ENCODE results near the gene MTHFR. TPM values are rescaled to one million over a fixed set of nuclear protein-coding genes. Genes with fewer than 3 reads are reported as not detected.
A peak's percentile ranks its signal among the peaks of the same experiment; 100 is the strongest.

Gene MTHFR
- total RNA-seq, 1 donor = 40.9 TPM

DNA sequence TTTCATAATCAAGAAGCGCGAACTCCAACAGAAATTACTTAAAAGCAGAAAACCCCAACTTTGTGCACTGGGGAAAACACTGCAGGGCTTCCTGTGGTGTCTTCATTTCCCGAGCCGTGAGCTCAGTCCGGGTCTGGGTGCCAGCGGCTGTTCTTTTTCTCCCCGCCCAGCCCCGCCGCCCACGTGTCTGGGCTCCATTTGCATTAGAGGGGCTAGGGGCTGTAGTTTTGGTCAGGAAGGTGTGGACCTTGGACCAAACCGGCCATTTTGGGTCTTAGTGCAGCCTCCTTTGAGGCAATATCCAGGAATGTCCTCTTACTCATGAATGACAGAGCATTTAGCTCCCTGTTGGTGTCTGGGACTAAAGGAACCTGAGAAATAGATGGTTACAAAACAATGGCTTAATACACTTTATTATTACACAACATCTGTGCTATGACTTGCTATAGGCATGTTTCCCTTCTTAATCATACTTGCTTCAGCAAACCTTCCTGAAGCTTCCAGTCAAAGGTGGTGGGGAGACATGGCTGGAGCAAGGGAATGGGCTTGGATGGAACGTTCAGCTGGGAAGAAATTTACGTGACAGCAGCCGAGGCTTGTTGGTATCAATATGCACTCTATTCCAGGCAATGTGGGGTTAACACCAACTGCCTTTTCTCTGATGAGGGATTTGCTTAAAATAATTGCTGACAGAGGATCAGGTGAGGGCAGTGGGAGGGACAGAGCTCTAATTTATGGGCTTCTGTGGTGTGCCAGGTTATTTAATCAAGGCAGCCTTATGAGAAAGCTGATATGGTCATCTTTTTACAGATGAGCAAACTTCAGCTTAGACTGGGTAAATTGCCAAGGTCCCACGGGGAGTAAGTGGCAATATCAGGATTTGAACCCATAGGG, 68.8 kb downstream of the MTHFR start:
- peak in 2 of 3 donors; percentile 57 to 74 for DNase-seq (ENCODE audit: low read depth in 2 of 3, low spot score in 2 of 3)

DNA sequence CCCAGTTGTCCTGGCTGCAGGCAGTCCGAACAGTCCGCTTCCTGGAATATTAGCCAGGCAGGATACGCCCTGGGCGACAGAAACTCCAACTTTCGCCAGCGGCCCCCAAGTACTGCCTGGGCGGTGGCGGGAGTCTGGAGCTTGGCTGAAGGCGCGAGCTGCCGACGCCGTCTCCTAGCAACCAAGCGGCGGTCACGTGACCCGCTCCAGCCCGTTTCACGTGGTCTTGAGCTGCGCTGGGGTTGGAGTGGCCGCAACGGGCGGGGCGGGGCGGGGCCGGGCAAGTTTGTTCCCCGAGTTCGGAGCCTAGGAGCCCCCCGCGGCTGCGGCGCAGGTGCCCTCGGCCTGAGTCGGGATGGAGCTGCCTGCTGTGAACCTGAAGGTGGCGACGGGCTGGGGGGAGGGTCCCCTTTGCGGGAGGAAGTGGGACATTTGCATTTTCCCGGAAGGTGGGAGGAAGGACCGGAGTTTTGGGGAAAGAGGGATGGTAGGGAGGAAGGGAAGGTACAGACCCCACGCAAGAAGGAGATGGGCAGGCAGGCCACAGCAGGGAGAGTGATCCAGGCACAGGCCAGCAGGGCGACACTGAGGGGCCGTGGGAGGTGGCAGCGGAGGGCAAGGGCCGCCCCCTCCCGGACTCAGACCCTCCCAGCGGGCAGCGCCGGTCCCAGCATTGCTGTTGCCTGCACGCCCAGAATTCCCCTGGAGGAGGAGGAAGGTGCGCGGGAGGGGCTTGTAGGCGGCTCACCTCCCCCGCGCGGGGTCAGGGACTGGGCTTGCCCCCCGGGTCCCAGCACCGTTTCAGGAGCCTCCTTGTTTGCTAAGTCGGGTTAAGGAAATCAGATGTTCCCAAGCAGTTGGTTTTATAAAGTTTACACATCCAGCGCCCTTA, 69.7 kb downstream of the MTHFR start, which contains the start of gene AGTRAP:
AGTRAP (plus strand) TSS at position 283 of the 892 bp plus-strand sequence; CDS start at position 356, 73 bp downstream.
- DNase-seq (ENCODE audit: low read depth in 2 of 3, low spot score in 2 of 3) = peak; percentile 76 to 88 (median 88)

Small RNA genes lying within 50 kb of the gene (small RNA-seq; reads per million reads assigned to genes)
- gene RF02156 = not detected
- not detected for gene RF02157
- gene RF02158 = not detected

Other genes with a start within 250 kb of the MTHFR start
- 0.27 TPM for gene FBXO2, start 151.5 kb downstream of the MTHFR start, total RNA-seq
- 10.5 TPM for gene FBXO44, start 151.1 kb downstream of the MTHFR start, total RNA-seq
- gene FBXO6, start 141.8 kb downstream of the MTHFR start, total RNA-seq = 12.4 TPM
- 53.1 TPM for gene MAD2L2, start 124.8 kb downstream of the MTHFR start, total RNA-seq
- gene DRAXIN, start 114.3 kb downstream of the MTHFR start, total RNA-seq = 0.27 TPM
- 47.9 TPM for gene AGTRAP, start 69.8 kb downstream of the MTHFR start, total RNA-seq
- gene C1orf167, start 43.8 kb downstream of the MTHFR start, total RNA-seq = not detected
- gene CLCN6, start 227 bp upstream of the MTHFR start, total RNA-seq = 12.7 TPM
- not detected for gene NPPA, start 41.8 kb upstream of the MTHFR start, total RNA-seq
- gene NPPB, start 53.0 kb upstream of the MTHFR start, total RNA-seq = not detected
- 77.0 TPM for gene KIAA2013, start 120.5 kb upstream of the MTHFR start, total RNA-seq
- gene PLOD1, start 128.8 kb upstream of the MTHFR start, total RNA-seq = 35.5 TPM
- gene MFN2, start 174.5 kb upstream of the MTHFR start, total RNA-seq = 32.6 TPM
- 31.2 TPM for gene MIIP, start 213.5 kb upstream of the MTHFR start, total RNA-seq

Data from hematopoietic multipotent progenitor cell (in vitro differentiated cells).